Osteoblast (primary cell): Measurements from ENCODE around the gene VAMP7. TPM values are rescaled to one million over a fixed set of nuclear protein-coding genes. Genes with fewer than 3 reads are reported as not detected.

Source experiments
- DNase-seq: peaks from one replicate; pipeline ENCODE4 v3.0.0; 2011; ENCODE audit warnings: low spot score, mixed read lengths; ENCODE audit not compliant: insufficient read length; ENCODE audit errors: missing footprints
- H2AFZ ChIP-seq: 2 replicates; pipeline ENCODE4 v1.6.0; 2011; ENCODE audit warnings: mild to moderate bottlenecking, low read length
- H3K27ac ChIP-seq: 2 replicates; pipeline ENCODE4 v1.5.1; 2011; ENCODE audit warnings: mild to moderate bottlenecking, low read depth, low read length, moderate library complexity
- H3K27me3 ChIP-seq: 2 replicates; pipeline ENCODE4 v1.6.0; 2012; ENCODE audit warnings: mild to moderate bottlenecking, control low read depth, inconsistent platforms, low read length, moderate library complexity; ENCODE audit not compliant: insufficient read depth
- H3K36me3 ChIP-seq: 2 replicates; pipeline ENCODE4 v1.5.1; 2011; ENCODE audit warnings: mild to moderate bottlenecking, low read length, control low read depth, moderate library complexity; ENCODE audit not compliant: insufficient read depth
- H3K4me1 ChIP-seq: 2 replicates; pipeline ENCODE4 v1.5.1; 2011; ENCODE audit warnings: mild to moderate bottlenecking, low read length, control low read depth, moderate library complexity; ENCODE audit not compliant: insufficient read depth
- H3K4me2 ChIP-seq: 2 replicates; pipeline ENCODE4 v1.6.0; 2011; ENCODE audit warnings: mild to moderate bottlenecking, low read length; ENCODE audit not compliant: insufficient read depth
- H3K4me3 ChIP-seq: fragments of 200-600 bp; sonication (generic); 3 replicates; pipeline ENCODE4 v1.5.1; 2012; ENCODE audit warnings: mild to moderate bottlenecking, low read length, inconsistent platforms; ENCODE audit not compliant: insufficient read depth
- H3K79me2 ChIP-seq: 2 replicates; pipeline ENCODE4 v1.6.0; 2012; ENCODE audit warnings: mild to moderate bottlenecking, low read length, control low read depth, inconsistent platforms; ENCODE audit not compliant: insufficient read depth
- H3K9me3 ChIP-seq: 2 replicates; pipeline ENCODE4 v1.5.1; 2011; ENCODE audit warnings: low read depth, low read length, control low read depth
- H4K20me1 ChIP-seq: 2 replicates; pipeline ENCODE4 v1.6.0; 2012; ENCODE audit warnings: mild to moderate bottlenecking, low read length, control low read depth; ENCODE audit not compliant: insufficient read depth
- CTCF ChIP-seq: IDR thresholded peaks from 2 replicates; pipeline ENCODE4 v1.5.1; 2011; ENCODE audit warnings: mild to moderate bottlenecking, low read depth, low read length, moderate library complexity; ENCODE audit errors: extremely low read depth
- total RNA-seq: library from RNA; depleted of rRNA; stranded (reverse); fragments of >200 nt; gene quantifications from 2 replicates; pipeline ENCODE4 v1.2.3, GENCODE V29; 2012

VAMP7 gene
- total RNA-seq, 1 donor: 49.9 TPM

GRCh38 chrX:155954793-155955192 is 73.6 kb downstream of the VAMP7 start:
- no peak for DNase-seq
- H3K4me2 ChIP-seq: no peak overlapping the region

GRCh38 chrX:155956099-155956498 is 75.0 kb downstream of the VAMP7 start:
- Histone ChIP-seq H3K4me1 (no peaks in the 10 kb centered on the region), H3K27me3 (no peaks in the 10 kb centered on the region), H3K36me3 (no peaks in the 10 kb centered on the region), H3K27ac (no peak overlapping the region), H2AFZ (no peak overlapping the region), H4K20me1 (no peaks in the 10 kb centered on the region), H3K4me2 (no peak overlapping the region), H3K9me3 (no peaks in the 10 kb centered on the region), H3K79me2 (no peaks in the 10 kb centered on the region), H3K4me3 (no peak overlapping the region)
- TF ChIP-seq CTCF: no peak
- no peak for DNase-seq

More at GRCh38 chrX:155954793-155955192, 73.6 kb downstream of the VAMP7 start:
- H4K20me1 ChIP-seq: no peaks in the 10 kb centered on the region
- no peaks in the 10 kb centered on the region for H3K79me2 ChIP-seq
- no peaks in the 10 kb centered on the region for H3K9me3 ChIP-seq
- TF ChIP-seq CTCF: no peak
- H3K4me1 ChIP-seq: no peaks in the 10 kb centered on the region
- H3K4me3 ChIP-seq: no peak overlapping the region
- H3K36me3 ChIP-seq: no peaks in the 10 kb centered on the region
- H2AFZ ChIP-seq: no peak overlapping the region
- H3K27ac ChIP-seq: no peak overlapping the region
- H3K27me3 ChIP-seq: no peaks in the 10 kb centered on the region

GRCh38 chrX:155956649-155957048 is 75.5 kb downstream of the VAMP7 start:
- H3K9me3 ChIP-seq: no peaks in the 10 kb centered on the region
- H3K79me2 ChIP-seq: no peaks in the 10 kb centered on the region
- H2AFZ ChIP-seq: no peak overlapping the region
- no peak overlapping the region for H3K4me2 ChIP-seq
- TF ChIP-seq CTCF: no peak
- H3K27me3 ChIP-seq: no peaks in the 10 kb centered on the region
- DNase-seq: no peak
- no peaks in the 10 kb centered on the region for H3K4me1 ChIP-seq
- H4K20me1 ChIP-seq: no peaks in the 10 kb centered on the region
- no peaks in the 10 kb centered on the region for H3K36me3 ChIP-seq
- H3K27ac ChIP-seq: no peak overlapping the region
- no peak overlapping the region for H3K4me3 ChIP-seq

- no peak overlapping the region for H3K4me2 ChIP-seq
- no peaks in the 10 kb centered on the region for H3K4me1 ChIP-seq
- H3K4me3 ChIP-seq: no peak overlapping the region
- H3K79me2 ChIP-seq: no peaks in the 10 kb centered on the region
- no peak overlapping the region for H2AFZ ChIP-seq
- H3K27me3 ChIP-seq: no peaks in the 10 kb centered on the region
- no peak for DNase-seq
- no peaks in the 10 kb centered on the region for H3K36me3 ChIP-seq
- no peaks in the 10 kb centered on the region for H3K9me3 ChIP-seq
- TF ChIP-seq CTCF: no peak
- H4K20me1 ChIP-seq: no peaks in the 10 kb centered on the region
- H3K27ac ChIP-seq: no peak overlapping the region
Measured at GRCh38 chrX:155957843-155958242, 76.7 kb downstream of the VAMP7 start.
